Measurements from ENCODE around the gene ZNF205. TPM values are rescaled to one million over a fixed set of nuclear protein-coding genes. Genes with fewer than 3 reads are reported as not detected.
A peak's percentile ranks its signal among the peaks of the same experiment; 100 is the strongest.

The ZNF205 gene
- total and polyA plus RNA-seq, 2 experiments from 2014 or later: 16.6 to 29.1 TPM

DNA sequence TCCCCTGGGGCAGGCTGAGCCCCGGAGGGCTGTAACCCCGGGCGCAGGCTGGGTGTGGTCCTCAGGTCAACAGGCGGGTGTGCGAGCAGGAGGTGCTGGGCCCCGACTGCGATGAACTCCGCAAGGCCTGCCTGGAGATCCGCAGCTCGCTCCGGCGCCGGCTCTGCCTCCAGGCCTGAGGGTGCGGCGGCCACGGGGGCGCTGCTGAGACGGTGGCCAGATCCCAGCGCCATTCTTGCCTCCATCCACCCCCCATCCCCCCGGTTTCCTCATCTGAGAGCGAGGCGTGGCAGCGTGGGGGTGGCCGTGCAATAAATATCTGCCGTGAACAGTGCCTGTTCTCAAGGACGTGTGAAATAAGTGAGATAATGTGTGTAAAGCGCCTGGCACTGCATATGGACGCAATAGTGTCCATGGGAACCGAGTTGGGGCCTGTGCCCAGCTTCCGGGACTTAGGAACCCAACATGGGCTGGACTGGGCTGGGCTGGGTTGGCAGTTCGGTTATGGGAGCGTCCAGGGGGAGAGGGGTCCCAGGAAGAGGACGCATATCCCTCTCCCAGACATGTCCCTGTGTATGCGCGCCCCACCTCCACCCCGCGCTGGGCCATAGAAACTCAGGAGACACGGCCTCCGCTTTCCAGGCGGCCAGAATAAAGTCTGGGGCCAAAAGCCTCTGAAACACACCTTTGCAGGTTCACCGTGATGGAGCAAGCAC lies 37.4 kb downstream of the ZNF205 start:
- H3K4me1 Mint-ChIP-seq: peaks cover 10% of the 10 kb centered on the region
- H3K27ac Mint-ChIP-seq: 0 out of 2 replicates have a peak overlapping the region, but pooled peaks have one; percentile 57
- Histone ChIP-seq H3F3A (replicated peaks; ENCODE audit: low read depth) (peaks cover 27% of the 10 kb centered on the region), H3K9me2 (ENCODE audit: insufficient read depth) (no peaks in the 10 kb centered on the region), H3K36me3 (ENCODE audit: insufficient read depth) (no peaks in the 10 kb centered on the region), H3K4me2 (peak overlapping the region; percentile 99), H3K4me3 (peak overlapping the region; percentile 96), H3K27me3 (ENCODE audit: insufficient read depth) (peaks cover 16% of the 10 kb centered on the region), H4K20me1 (replicated peaks; ENCODE audit: insufficient read depth) (no peaks in the 10 kb centered on the region), H3K79me2 (replicated peaks; ENCODE audit: insufficient read depth) (no peaks in the 10 kb centered on the region), H3K4me1 (ENCODE audit: insufficient read depth) (peaks cover 5% of the 10 kb centered on the region; the same call in 1 of the 2 replicates), H2AFZ (peak overlapping the region; percentile 97), H3K27ac (ENCODE audit: low read depth) (peak overlapping the region; percentile 55; the same call in 1 of the 2 replicates)
- TF ChIP-seq CREB1 (CRISPR knock-in tag; IDR thresholded peaks at IDR 0.05; ENCODE audit: low read depth) (0 out of 2 replicates have a peak, but pooled peaks have one; percentile 21), EZH2phosphoT487 (IDR thresholded peaks at IDR 0.05; ENCODE audit: unreplicated experiment) (no peak), CTCF (conservative IDR thresholded peaks at IDR 0.05; ENCODE audit: low read depth in 2 of 2) (peak; percentile 56 to 72)
- H3K9me3 Mint-ChIP-seq: peaks cover 10% of the 10 kb centered on the region
- H3K4me3 Mint-ChIP-seq: peak overlapping the region; percentile 88
- H3K36me3 Mint-ChIP-seq (ENCODE audit: low read depth): peaks cover 5% of the 10 kb centered on the region; the same call in 2 of the 3 replicates
- DNase-seq (ENCODE audit: low spot score) (peak; percentile 89), ATAC-seq (peak; percentile 58)
- H3K27me3 Mint-ChIP-seq (ENCODE audit: insufficient read depth, low read depth, poor library complexity): peaks cover 34% of the 10 kb centered on the region

- Histone ChIP-seq H3K36me3 (ENCODE audit: insufficient read depth) (no peaks in the 10 kb centered on the region), H3K9me2 (ENCODE audit: insufficient read depth) (no peaks in the 10 kb centered on the region), H4K20me1 (replicated peaks; ENCODE audit: insufficient read depth) (no peaks in the 10 kb centered on the region), H3K27me3 (ENCODE audit: insufficient read depth) (peaks cover 16% of the 10 kb centered on the region), H3K4me3 (peak overlapping the region; percentile 96), H3K79me2 (replicated peaks; ENCODE audit: insufficient read depth) (no peaks in the 10 kb centered on the region), H2AFZ (peak overlapping the region; percentile 97), H3K4me2 (peak overlapping the region; percentile 99), H3K27ac (ENCODE audit: low read depth) (peak overlapping the region; percentile 55), H3K4me1 (ENCODE audit: insufficient read depth) (peaks cover 5% of the 10 kb centered on the region; the same call in 1 of the 2 replicates), H3F3A (replicated peaks; ENCODE audit: low read depth) (peaks cover 33% of the 10 kb centered on the region)
- Mint-ChIP-seq H3K4me1 (peaks cover 7% of the 10 kb centered on the region), H3K36me3 (ENCODE audit: low read depth) (peaks cover 5% of the 10 kb centered on the region; the same call in 2 of the 3 replicates), H3K27me3 (ENCODE audit: insufficient read depth, low read depth, poor library complexity) (peaks cover 36% of the 10 kb centered on the region), H3K9me3 (peaks cover 10% of the 10 kb centered on the region), H3K27ac (peak overlapping the region; percentile 85), H3K4me3 (peak overlapping the region; percentile 88)
- ATAC-seq: peak; percentile 71
- peak; percentile 73 for TF ChIP-seq CREB1 (CRISPR knock-in tag; IDR thresholded peaks at IDR 0.05; ENCODE audit: low read depth)
- TF ChIP-seq, protein P1, sequence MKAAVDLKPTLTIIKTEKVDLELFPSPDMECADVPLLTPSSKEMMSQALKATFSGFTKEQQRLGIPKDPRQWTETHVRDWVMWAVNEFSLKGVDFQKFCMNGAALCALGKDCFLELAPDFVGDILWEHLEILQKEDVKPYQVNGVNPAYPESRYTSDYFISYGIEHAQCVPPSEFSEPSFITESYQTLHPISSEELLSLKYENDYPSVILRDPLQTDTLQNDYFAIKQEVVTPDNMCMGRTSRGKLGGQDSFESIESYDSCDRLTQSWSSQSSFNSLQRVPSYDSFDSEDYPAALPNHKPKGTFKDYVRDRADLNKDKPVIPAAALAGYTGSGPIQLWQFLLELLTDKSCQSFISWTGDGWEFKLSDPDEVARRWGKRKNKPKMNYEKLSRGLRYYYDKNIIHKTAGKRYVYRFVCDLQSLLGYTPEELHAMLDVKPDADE (IDR thresholded peaks at IDR 0.05): peak; percentile 13; the same call in 1 of the 2 replicates
- TF ChIP-seq JUNB (IDR thresholded peaks at IDR 0.05; ENCODE audit: unreplicated experiment): no peak
- no peak for TF ChIP-seq ZNF114 (CRISPR knock-in tag; IDR thresholded peaks at IDR 0.05)
- no peak; the same call in 1 of the 2 replicates for TF ChIP-seq POLR2AphosphoS5 (IDR thresholded peaks at IDR 0.05; ENCODE audit: low read depth)
- no peak for TF ChIP-seq NANOG (IDR thresholded peaks at IDR 0.05; ENCODE audit: borderline replicate concordance)
- no peak for TF ChIP-seq REST (IDR thresholded peaks at IDR 0.05; ENCODE audit: unreplicated experiment)
- DNase-seq (ENCODE audit: low spot score): peak; percentile 98
Measured at GRCh38 chr16:3150346-3151218, 38.2 kb downstream of the ZNF205 start.
